ENCODE data around the gene UGT1A8.

DNA sequence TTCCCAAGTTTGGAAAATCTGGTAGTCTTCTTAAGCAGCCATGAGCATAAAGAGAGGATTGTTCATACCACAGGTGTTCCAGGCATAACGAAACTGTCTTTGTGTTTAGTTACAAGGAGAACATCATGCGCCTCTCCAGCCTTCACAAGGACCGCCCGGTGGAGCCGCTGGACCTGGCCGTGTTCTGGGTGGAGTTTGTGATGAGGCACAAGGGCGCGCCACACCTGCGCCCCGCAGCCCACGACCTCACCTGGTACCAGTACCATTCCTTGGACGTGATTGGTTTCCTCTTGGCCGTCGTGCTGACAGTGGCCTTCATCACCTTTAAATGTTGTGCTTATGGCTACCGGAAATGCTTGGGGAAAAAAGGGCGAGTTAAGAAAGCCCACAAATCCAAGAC is 154.7 kb downstream of the UGT1A8 start:
- TF ChIP-seq SP1 (IDR thresholded peaks at IDR 0.05) (no peak), FOXK2 (IDR thresholded peaks at IDR 0.05) (no peak)
